ENCODE data around the gene TFB2M.

The TFB2M gene

DNA sequence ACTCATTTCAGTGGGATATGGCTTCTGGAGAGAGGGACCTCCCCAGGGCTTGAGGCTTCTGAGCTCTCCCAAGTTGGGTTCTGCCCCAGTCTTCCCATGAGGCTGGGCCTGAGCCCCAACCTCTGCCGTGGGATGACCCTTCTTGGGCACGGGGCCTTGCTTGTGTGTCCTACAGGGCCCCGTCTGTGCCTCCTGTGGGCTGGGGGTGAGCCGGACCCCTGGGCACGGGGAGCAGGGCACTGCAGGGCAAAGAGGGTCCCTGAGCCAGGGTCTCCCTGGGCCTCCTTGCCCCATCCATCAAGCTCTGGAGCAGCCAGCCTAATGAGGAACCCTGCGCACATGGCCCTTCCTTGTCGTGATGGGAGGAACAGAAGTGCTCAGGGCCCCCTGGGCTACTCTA is 53.8 kb downstream of the TFB2M start:
- DNase-seq, result no peak

GRCh38 chr1:246511203-246511602 is 54.9 kb downstream of the TFB2M start:
- no peak for DNase-seq

DNA sequence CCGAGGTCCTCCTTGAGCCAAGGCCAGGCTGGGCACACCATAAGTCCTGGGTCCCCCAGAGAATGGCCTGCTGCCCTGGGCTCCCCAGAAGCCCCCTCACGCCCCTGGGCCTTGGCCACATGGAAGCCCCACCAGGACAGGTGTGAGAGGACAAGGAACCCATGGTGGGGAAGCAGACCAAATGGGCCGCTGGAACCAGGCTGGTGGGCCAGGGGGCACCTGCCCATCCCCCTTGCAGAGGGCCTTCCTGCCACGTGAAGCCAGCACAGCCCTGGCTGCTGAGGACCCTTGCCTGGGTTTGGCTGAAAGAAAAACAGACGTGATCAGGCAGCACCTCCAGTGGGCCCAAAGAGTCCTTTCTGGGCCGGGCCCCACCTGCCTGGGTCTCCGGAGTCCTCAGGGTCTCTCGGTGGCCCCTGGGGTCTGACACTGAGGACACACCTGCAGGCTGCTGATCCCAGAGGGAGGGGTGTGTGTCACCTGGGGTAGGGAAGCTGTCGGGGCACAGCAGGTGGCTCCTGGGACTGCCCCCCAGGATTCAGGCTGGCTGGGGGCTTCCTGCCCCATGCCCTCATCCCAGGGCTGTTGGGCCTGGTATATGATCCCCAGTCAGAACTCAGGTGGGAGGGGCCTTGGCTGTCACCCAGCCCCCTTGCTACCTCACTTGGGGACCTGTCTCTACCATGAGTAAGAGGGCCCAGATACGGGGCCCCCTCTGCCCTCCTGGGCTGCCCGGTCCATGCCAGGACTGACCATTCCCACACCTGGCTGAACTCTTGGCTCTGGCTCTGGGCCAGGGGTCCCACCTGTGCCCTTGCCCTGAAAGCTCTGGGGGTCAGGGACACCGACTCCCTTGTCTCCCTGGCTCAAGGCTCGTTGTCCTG is 55.7 kb downstream of the TFB2M start:
- DNase-seq, result no peak

GRCh38 chr1:246508897-246509688 is 57.0 kb downstream of the TFB2M start:
- DNase-seq, result no peak

- peak; percentile 80 for DNase-seq
Measured at GRCh38 chr1:246506674-246507481, 59.2 kb downstream of the TFB2M start, which contains the start of gene SMYD3. Gene SMYD3 (minus strand): TSS chr1:246507279.

- DNase-seq, result no peak
Measured at GRCh38 chr1:246506367-246506673, 59.7 kb downstream of the TFB2M start.

DNA sequence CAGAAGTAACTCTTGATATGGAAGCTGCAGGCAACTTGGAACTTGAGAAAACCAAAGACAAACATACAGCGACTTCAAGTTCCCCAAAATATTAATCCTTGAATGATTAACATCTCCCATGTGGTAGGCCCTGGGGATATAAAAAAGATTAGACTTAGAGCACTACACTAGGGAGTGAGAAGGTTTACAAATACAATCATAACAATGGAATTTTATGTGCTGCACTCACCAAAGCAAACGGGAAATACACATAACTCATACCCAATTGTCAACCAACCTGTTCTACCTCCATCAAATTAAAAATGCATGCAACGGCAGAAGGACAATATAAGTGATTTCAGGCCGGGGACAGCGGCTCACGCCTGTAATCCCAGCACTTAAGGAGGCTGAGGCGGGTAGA is 62.7 kb downstream of the TFB2M start:
- DNase-seq, result peak; percentile 38

DNA sequence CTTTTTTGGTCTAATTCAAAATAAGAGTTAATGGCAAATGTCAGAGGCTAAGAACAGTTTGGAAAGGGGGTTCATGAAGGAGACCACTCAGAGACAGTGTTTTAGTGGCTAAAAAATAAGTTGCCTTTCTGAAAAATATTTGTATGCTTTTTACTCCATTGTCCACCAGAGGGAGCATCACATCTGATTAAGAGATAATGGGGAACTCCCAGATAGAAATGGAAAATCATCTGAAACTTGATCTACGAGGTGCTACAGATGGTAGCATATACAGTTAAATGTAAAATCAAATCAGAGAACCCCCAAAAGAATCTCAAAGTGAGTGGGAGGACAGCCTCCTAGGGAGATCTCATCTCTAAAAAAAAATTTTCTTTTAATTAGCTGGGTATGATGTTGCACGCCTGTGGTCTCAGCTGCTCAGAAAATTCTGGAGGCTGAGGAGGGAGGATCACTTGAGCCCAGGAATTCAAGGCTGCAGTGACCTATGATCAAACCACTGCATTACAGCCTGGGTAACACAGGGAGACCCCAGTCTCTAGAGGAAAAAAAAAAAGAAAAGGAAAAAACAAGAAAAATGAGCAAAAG is 68.6 kb downstream of the TFB2M start:
- DNase-seq, result peak; percentile 72

DNA sequence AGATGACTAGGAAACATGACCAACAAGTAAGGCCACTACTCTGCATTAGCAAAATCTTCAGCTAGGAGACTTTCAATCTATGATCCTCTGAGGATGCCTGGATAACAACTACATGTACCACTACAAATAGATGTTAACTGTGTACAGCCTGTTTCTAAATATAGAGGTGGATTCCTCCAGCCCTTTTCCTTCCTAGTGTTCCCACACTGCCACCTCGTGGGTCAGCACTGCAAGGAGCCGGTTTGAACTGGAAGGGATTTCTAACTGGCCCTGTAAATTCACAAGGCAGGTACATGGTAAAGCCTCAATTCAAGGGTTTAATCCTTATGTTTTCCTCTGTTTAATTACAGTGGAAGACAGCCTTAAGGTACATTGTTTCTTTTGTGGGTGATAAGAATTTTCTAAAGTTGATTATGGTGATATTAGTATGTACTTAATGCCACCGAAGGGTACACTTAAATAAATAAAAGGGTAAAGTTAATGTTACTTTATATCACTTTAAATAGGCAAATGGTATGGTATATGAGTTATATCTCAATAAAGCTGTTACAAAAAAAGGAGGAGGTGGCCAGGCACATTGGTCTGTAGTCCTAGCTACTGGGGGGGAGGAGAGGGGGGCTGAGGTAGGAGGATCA is 73.3 kb downstream of the TFB2M start:
- DNase-seq, result peak; percentile 72

- DNase-seq, result no peak
Measured at GRCh38 chr1:246491551-246492053, 74.5 kb downstream of the TFB2M start.
